HepG2 (cell line): Measurements from ENCODE around the gene SECTM1. TPM values are rescaled to one million over a fixed set of nuclear protein-coding genes. Genes with fewer than 3 reads are reported as not detected.

Source experiments
- AHR ChIP-seq: IDR thresholded peaks from 2 replicates; pipeline ENCODE4 v1.6.1; 2018; ENCODE audit warnings: missing genetic modification reagents, missing compliant biosample characterization
- DR1 ChIP-seq: sonication (generic); formaldehyde crosslinking; IDR thresholded peaks from 2 replicates; pipeline ENCODE4 v1.8.0; 2021; ENCODE audit warnings: mild to moderate bottlenecking, missing genetic modification reagents, inconsistent platforms
- GTF2F1 ChIP-seq: fragments of 150-350 bp; IDR thresholded peaks from 2 replicates; pipeline ENCODE4 v1.6.1; 2014; ENCODE audit warnings: low read length
- HNF4A ChIP-seq: sonication (generic); formaldehyde crosslinking; IDR thresholded peaks from 2 replicates; pipeline ENCODE4 v1.4.0; 2020; ENCODE audit warnings: missing genetic modification reagents
- HNRNPL ChIP-seq: fragments of 200-400 bp; formaldehyde crosslinking; IDR thresholded peaks from 2 replicates; pipeline ENCODE4 v1.6.1; 2017; ENCODE audit warnings: mild to moderate bottlenecking, low read depth, low read length
- MED8 ChIP-seq: sonication (generic); formaldehyde crosslinking; IDR thresholded peaks from 2 replicates; pipeline ENCODE4 v1.8.1; 2023; ENCODE audit warnings: mild to moderate bottlenecking, missing genetic modification reagents; ENCODE audit not compliant: insufficient replicate concordance
- NFKBIZ ChIP-seq: IDR thresholded peaks from 2 replicates; pipeline ENCODE4 v1.6.1; 2018; ENCODE audit warnings: missing genetic modification reagents, missing compliant biosample characterization
- SP140L ChIP-seq: sonication (generic); formaldehyde crosslinking; IDR thresholded peaks from 2 replicates; pipeline ENCODE4 v1.4.0; 2020; ENCODE audit warnings: missing genetic modification reagents, borderline replicate concordance
- TEF ChIP-seq: sonication (generic); formaldehyde crosslinking; IDR thresholded peaks from 2 replicates; pipeline ENCODE4 v1.5.0; 2020; ENCODE audit warnings: missing genetic modification reagents
- TOPORS ChIP-seq: sonication (generic); formaldehyde crosslinking; IDR thresholded peaks from 2 replicates; pipeline ENCODE4 v1.8.0; 2023; ENCODE audit warnings: mild to moderate bottlenecking, missing genetic modification reagents
- ZBTB33 ChIP-seq: sonication (generic); formaldehyde crosslinking; IDR thresholded peaks from 2 replicates; pipeline ENCODE4 v1.4.0; 2020; ENCODE audit warnings: missing genetic modification reagents
- ZBTB38 ChIP-seq: sonication (generic); formaldehyde crosslinking; IDR thresholded peaks from 2 replicates; pipeline ENCODE4 v1.5.1; 2020; ENCODE audit warnings: mild to moderate bottlenecking, missing genetic modification reagents
- ZBTB7B ChIP-seq: sonication (generic); formaldehyde crosslinking; IDR thresholded peaks from 2 replicates; pipeline ENCODE4 v1.4.0; 2020; ENCODE audit warnings: missing genetic modification reagents
- ZFP37 ChIP-seq: sonication (generic); formaldehyde crosslinking; IDR thresholded peaks from 2 replicates; pipeline ENCODE4 v1.4.0; 2020; ENCODE audit warnings: missing genetic modification reagents, borderline replicate concordance
- ZNF766 ChIP-seq: sonication (generic); formaldehyde crosslinking; IDR thresholded peaks from 2 replicates; pipeline ENCODE4 v1.5.0; 2020; ENCODE audit warnings: missing genetic modification reagents, borderline replicate concordance
- polyA plus RNA-seq, 8 experiments: library from polyadenylated mRNA; depleted of rRNA in 3 of 8; stranded (reverse) in 7 of 8; unstranded in 1 of 8; fragments of >200 nt; fragmentation: Illumina TruSeq in 4 of 8; extraction: Trizol in 4 of 8; gene quantifications; 2 replicates each; pipeline versions ENCODE4 v1.2.1 to v1.2.3, GENCODE V29; 2011 to 2016; ENCODE audit warnings: low read depth in 4 of 8, missing spikeins in 1 of 8, mixed read lengths in 1 of 8; ENCODE audit not compliant: insufficient read depth in 1 of 8
- total RNA-seq, 5 experiments: library from RNA; depleted of rRNA; stranded (reverse); fragments of >200 nt; fragmentation: Illumina TruSeq; extraction: Trizol; gene quantifications; 2 replicates each; pipeline ENCODE4 v1.2.3, GENCODE V29; 2016; ENCODE audit warnings: low read depth in 1 of 5
- TF ChIP-seq, protein P1 (sequence below): sonication (generic); formaldehyde crosslinking; IDR thresholded peaks from 2 replicates; pipeline ENCODE4 v1.5.0; 2020; ENCODE audit warnings: missing genetic modification reagents, mild to moderate bottlenecking, borderline replicate concordance
- TF ChIP-seq, protein P2 (sequence below): sonication (generic); formaldehyde crosslinking; IDR thresholded peaks from 2 replicates; pipeline ENCODE4 v1.8.0; 2022; ENCODE audit warnings: mild to moderate bottlenecking, missing genetic modification reagents, moderate library complexity
- TF ChIP-seq, protein P3 (sequence below): sonication (generic); formaldehyde crosslinking; IDR thresholded peaks from 2 replicates; pipeline ENCODE4 v1.4.0; 2020; ENCODE audit warnings: mild to moderate bottlenecking, missing genetic modification reagents, borderline replicate concordance

SECTM1 gene
- total and polyA plus RNA-seq, 2 of the 13 experiments (the other 11 are each of a cell fraction or from before 2014, with no cell fraction given): 3.5 to 5.3 TPM

DNA sequence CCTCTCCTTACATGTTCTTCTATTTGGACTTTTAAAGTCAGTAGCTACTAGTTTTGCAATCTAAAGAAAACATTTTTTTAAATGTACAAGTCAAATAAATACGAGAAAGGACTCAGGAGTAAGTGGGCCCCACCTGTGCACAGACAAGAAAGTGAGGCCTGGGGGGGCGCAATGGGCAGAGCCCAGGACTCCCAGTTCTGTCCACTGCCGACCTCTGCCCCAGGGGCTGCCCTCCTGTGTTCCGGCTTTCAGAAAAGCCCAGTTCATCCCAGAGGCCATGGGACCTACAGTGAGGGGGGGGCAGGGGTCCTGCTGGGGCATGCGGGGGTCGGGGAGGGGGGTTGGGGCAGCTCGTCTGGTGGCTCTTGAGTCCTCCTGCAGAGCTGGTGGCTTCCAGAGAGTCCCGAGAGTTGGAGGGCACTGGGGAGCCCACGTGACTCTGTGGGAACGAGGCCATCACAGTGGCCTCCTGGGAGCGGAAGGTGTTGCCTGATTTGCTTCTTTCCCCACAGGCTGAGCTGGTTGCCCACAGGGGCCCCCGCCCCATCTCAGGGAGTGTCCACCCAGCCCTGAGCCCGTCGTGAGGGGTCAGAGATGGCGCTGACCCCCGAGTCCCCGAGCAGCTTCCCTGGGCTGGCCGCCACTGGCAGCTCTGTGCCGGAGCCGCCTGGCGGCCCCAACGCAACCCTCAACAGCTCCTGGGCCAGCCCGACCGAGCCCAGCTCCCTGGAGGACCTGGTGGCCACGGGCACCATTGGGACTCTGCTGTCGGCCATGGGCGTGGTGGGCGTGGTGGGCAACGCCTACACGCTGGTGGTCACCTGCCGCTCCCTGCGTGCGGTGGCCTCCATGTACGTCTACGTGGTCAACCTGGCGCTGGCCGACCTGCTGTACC, 40.4 kb upstream of the SECTM1 start (continued):
- TF ChIP-seq TEF (CRISPR knock-in tag) (no peak), ZBTB38 (peak; percentile 75; the same call in 1 of the 2 replicates), ZFP37 (CRISPR knock-in tag) (no peak), SP140L (CRISPR knock-in tag) (no peak), ZBTB7B (CRISPR knock-in tag) (0 out of 2 replicates have a peak, but pooled peaks have one; percentile 13), TOPORS (CRISPR knock-in tag) (no peak), ZBTB33 (peak; percentile 75), ZNF766 (CRISPR knock-in tag) (no peak), MED8 (CRISPR knock-in tag) (no peak), HNRNPL (peak; percentile 91), HNF4A (CRISPR knock-in tag) (no peak), AHR (CRISPR knock-in tag) (no peak), DR1 (CRISPR knock-in tag) (no peak), NFKBIZ (CRISPR knock-in tag) (no peak), GTF2F1 (no peak)
- TF ChIP-seq, protein P1, sequence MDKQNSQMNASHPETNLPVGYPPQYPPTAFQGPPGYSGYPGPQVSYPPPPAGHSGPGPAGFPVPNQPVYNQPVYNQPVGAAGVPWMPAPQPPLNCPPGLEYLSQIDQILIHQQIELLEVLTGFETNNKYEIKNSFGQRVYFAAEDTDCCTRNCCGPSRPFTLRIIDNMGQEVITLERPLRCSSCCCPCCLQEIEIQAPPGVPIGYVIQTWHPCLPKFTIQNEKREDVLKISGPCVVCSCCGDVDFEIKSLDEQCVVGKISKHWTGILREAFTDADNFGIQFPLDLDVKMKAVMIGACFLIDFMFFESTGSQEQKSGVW (CRISPR knock-in tag): no peak
- TF ChIP-seq, protein P2, sequence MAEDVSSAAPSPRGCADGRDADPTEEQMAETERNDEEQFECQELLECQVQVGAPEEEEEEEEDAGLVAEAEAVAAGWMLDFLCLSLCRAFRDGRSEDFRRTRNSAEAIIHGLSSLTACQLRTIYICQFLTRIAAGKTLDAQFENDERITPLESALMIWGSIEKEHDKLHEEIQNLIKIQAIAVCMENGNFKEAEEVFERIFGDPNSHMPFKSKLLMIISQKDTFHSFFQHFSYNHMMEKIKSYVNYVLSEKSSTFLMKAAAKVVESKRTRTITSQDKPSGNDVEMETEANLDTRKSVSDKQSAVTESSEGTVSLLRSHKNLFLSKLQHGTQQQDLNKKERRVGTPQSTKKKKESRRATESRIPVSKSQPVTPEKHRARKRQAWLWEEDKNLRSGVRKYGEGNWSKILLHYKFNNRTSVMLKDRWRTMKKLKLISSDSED (CRISPR knock-in tag): no peak
- TF ChIP-seq, protein P3, sequence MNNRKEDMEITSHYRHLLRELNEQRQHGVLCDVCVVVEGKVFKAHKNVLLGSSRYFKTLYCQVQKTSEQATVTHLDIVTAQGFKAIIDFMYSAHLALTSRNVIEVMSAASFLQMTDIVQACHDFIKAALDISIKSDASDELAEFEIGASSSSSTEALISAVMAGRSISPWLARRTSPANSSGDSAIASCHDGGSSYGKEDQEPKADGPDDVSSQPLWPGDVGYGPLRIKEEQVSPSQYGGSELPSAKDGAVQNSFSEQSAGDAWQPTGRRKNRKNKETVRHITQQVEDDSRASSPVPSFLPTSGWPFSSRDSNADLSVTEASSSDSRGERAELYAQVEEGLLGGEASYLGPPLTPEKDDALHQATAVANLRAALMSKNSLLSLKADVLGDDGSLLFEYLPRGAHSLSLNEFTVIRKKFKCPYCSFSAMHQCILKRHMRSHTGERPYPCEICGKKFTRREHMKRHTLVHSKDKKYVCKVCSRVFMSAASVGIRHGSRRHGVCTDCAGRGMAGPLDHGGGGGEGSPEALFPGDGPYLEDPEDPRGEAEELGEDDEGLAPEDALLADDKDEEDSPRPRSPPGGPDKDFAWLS (CRISPR knock-in tag): no peak
